HepG2 (cell line): Measurements from ENCODE around the gene EVI5. TPM values are rescaled to one million over a fixed set of nuclear protein-coding genes. Genes with fewer than 3 reads are reported as not detected.

Source experiments
- ATAC-seq: fragments of 200-7000 bp; cut with Tn5 transposase; 3 replicates; pipeline ENCODE4 v1.9.1; 2020; ENCODE audit warnings: mild to moderate bottlenecking, moderate library complexity
- BruUV-seq: library from RNA; stranded (reverse); fragments of 400-500 nt; replicated peaks from 2 replicates; lab custom pipeline; 2021; lab: Mats Ljungman, UMichigan
- CTCF ChIA-PET: fragments of 300-600 bp; formaldehyde crosslinking; extraction: SDS; loops from one replicate; lab custom pipeline; 2021; ENCODE audit warnings: low total read pairs, inconsistent platforms, low intra/inter-chr PET ratio; lab: Yijun Ruan, JAX
- POLR2A ChIA-PET: fragments of 350-600 bp; sonication (Branson Sonifier 250); formaldehyde crosslinking; loops from one replicate; lab custom pipeline; 2020; ENCODE audit warnings: antibody characterized with exemption, inconsistent platforms; lab: Yijun Ruan, JAX
- DNase-seq: peaks from one replicate; pipeline ENCODE4 v3.0.0-alpha.2; 2015; ENCODE audit warnings: low spot score
- FAIRE-seq: peaks from 3 replicates; lab custom pipeline; 2011; peaks lifted over from hg19 to GRCh38; lab: Jason Lieb, UNC
- H2AFZ ChIP-seq: one replicate; pipeline ENCODE4 v1.6.1; 2011; ENCODE audit warnings: low read length, inconsistent platforms
- H3K27ac ChIP-seq: fragments of 300-600 bp; 3 replicates; pipeline ENCODE4 v1.8.0; 2011; ENCODE audit warnings: mixed run types, mild to moderate bottlenecking, mixed read lengths, low read length, inconsistent platforms; ENCODE audit not compliant: insufficient read depth; ENCODE audit errors: extremely low read length
- H3K27me3 ChIP-seq, 2 experiments: fragments of 200-600 bp in 1 of 2; 2 replicates in 1 of 2; 3 replicates in 1 of 2; pipeline versions ENCODE4 v1.6.0 to v1.8.0; 2011; ENCODE audit warnings: low read length in 2 of 2, mild to moderate bottlenecking in 2 of 2, moderate library complexity in 2 of 2, inconsistent platforms in 1 of 2; ENCODE audit not compliant: insufficient read depth in 2 of 2, control insufficient read depth in 1 of 2
- H3K36me3 ChIP-seq, 2 experiments: fragments of 200-600 bp in 1 of 2; replicated peaks in 1 of 2; 2 replicates in 1 of 2; 3 replicates in 1 of 2; pipeline versions ENCODE4 v1.5.1 to v1.8.0; 2011; ENCODE audit warnings: low read length in 2 of 2, inconsistent platforms in 1 of 2; ENCODE audit not compliant: insufficient read depth in 2 of 2, control insufficient read depth in 1 of 2
- H3K4me1 ChIP-seq: 2 replicates; pipeline ENCODE4 v1.5.1; 2012; ENCODE audit warnings: low read length, inconsistent platforms; ENCODE audit not compliant: insufficient read depth
- H3K4me2 ChIP-seq: 2 replicates; pipeline ENCODE4 v1.6.0; 2011; ENCODE audit warnings: low read depth, low read length, inconsistent platforms
- H3K4me3 ChIP-seq, 3 experiments: fragments of 200-600 bp in 1 of 3; sonication (generic), shearing (Covaris generic) in 1 of 3; replicated peaks in 1 of 3; 2 replicates each; pipeline ENCODE4 v1.5.1; 2011 to 2016; ENCODE audit warnings: low read length in 3 of 3, inconsistent platforms in 2 of 3, low read depth in 2 of 3, mild to moderate bottlenecking in 2 of 3, control low read depth in 1 of 3, mixed read lengths in 1 of 3; ENCODE audit not compliant: insufficient read depth in 1 of 3
- H3K79me2 ChIP-seq: one replicate; pipeline ENCODE4 v1.6.1; 2011; ENCODE audit warnings: low read length, inconsistent platforms; ENCODE audit not compliant: insufficient read depth
- H3K9ac ChIP-seq: 2 replicates; pipeline ENCODE4 v1.6.0; 2011; ENCODE audit warnings: mild to moderate bottlenecking, low read depth, low read length, inconsistent platforms; ENCODE audit not compliant: insufficient read depth
- H3K9me3 ChIP-seq: 2 replicates; pipeline ENCODE4 v1.5.1; 2012; ENCODE audit warnings: mild to moderate bottlenecking, low read length
- H4K20me1 ChIP-seq: 2 replicates; pipeline ENCODE4 v1.6.0; 2011; ENCODE audit warnings: inconsistent platforms, mild to moderate bottlenecking, low read length, moderate library complexity; ENCODE audit not compliant: insufficient read depth
- FOXP1 ChIP-seq, 2 experiments: fragments of 450-650 bp in 1 of 2; IDR thresholded peaks; 2 replicates each; pipeline ENCODE4 v1.6.1; 2017 to 2018; ENCODE audit warnings: antibody characterized with exemption in 1 of 2
- MAFF ChIP-seq: IDR thresholded peaks from 2 replicates; pipeline ENCODE4 v1.6.1; 2011; ENCODE audit warnings: low read depth, low read length, improper control_type of control experiment
- POLR2AphosphoS5 ChIP-seq: IDR thresholded peaks from 2 replicates; pipeline ENCODE4 v1.6.1; 2012; ENCODE audit warnings: low read depth, low read length
- RBM39 ChIP-seq: fragments of 200-400 bp; formaldehyde crosslinking; IDR thresholded peaks from one replicate; pipeline ENCODE4 v1.6.1; 2018; ENCODE audit warnings: antibody characterized with exemption, mild to moderate bottlenecking, low read depth, low read length; ENCODE audit not compliant: poor library complexity, severe bottlenecking
- SIX1 ChIP-seq: sonication (generic); formaldehyde crosslinking; IDR thresholded peaks from 2 replicates; pipeline ENCODE4 v1.4.0; 2020; ENCODE audit warnings: missing genetic modification reagents, borderline replicate concordance
- SNAPC2 ChIP-seq: sonication (generic); formaldehyde crosslinking; IDR thresholded peaks from 2 replicates; pipeline ENCODE4 v1.8.1; 2022; ENCODE audit warnings: mild to moderate bottlenecking, missing genetic modification reagents
- XRCC5 ChIP-seq: fragments of 200-400 bp; formaldehyde crosslinking; optimal IDR thresholded peaks from 2 replicates; pipeline ENCODE3; 2017; ENCODE audit warnings: mild to moderate bottlenecking, low read length
- ZBTB7A ChIP-seq: sonication (generic); formaldehyde crosslinking; IDR thresholded peaks from 2 replicates; pipeline ENCODE4 v1.8.0; 2022; ENCODE audit warnings: mild to moderate bottlenecking, missing genetic modification reagents
- ZNF143 ChIP-seq: sonication (generic); formaldehyde crosslinking; IDR thresholded peaks from 2 replicates; pipeline ENCODE4 v1.4.0; 2020; ENCODE audit warnings: missing genetic modification reagents
- ZNF644 ChIP-seq: IDR thresholded peaks from 2 replicates; pipeline ENCODE4 v1.6.1; 2016; ENCODE audit warnings: low read depth
- ZNF724P ChIP-seq: sonication (generic); formaldehyde crosslinking; IDR thresholded peaks from 2 replicates; pipeline ENCODE4 v1.8.0; 2022; ENCODE audit warnings: missing genetic modification reagents, borderline replicate concordance
- WGBS: methylation state at CpG from one replicate; pipeline ENCODE4 v1.1.6; 2017; ENCODE audit warnings: low lambda C conversion rate; 5-methylcytosine and 5-hydroxymethylcytosine counted together
- in situ Hi-C: cut with HindIII; loops from 2 replicates; pipeline ENCODE4 v1.10.0; 2017; ENCODE audit warnings: low pct_unique_long_range_greater_than_20kb; ENCODE audit not compliant: extremely low pct_ligation_motif_present
- intact Hi-C: fragments of 100-400 bp; cut with micrococcal nuclease; formaldehyde crosslinking; loops from one replicate; pipeline ENCODE4 v1.10.0; 2022; ENCODE audit not compliant: unreplicated experiment
- polyA plus RNA-seq, 8 experiments: library from polyadenylated mRNA; depleted of rRNA in 3 of 8; stranded (reverse) in 7 of 8; unstranded in 1 of 8; fragments of >200 nt; fragmentation: Illumina TruSeq in 4 of 8; extraction: Trizol in 4 of 8; gene quantifications; 2 replicates each; pipeline versions ENCODE4 v1.2.1 to v1.2.3, GENCODE V29; 2011 to 2016; ENCODE audit warnings: low read depth in 4 of 8, missing spikeins in 1 of 8, mixed read lengths in 1 of 8; ENCODE audit not compliant: insufficient read depth in 1 of 8
- total RNA-seq, 5 experiments: library from RNA; depleted of rRNA; stranded (reverse); fragments of >200 nt; fragmentation: Illumina TruSeq; extraction: Trizol; gene quantifications; 2 replicates each; pipeline ENCODE4 v1.2.3, GENCODE V29; 2016; ENCODE audit warnings: low read depth in 1 of 5
- TF ChIP-seq, protein P1 (sequence below): sonication (generic); formaldehyde crosslinking; conservative IDR thresholded peaks from 2 replicates; pipeline ENCODE4 v1.4.0; 2020; ENCODE audit warnings: mild to moderate bottlenecking, missing genetic modification reagents, moderate library complexity
- TF ChIP-seq, protein P2 (sequence below): IDR thresholded peaks from 2 replicates; pipeline ENCODE4 v1.4.0; 2020; ENCODE audit warnings: mild to moderate bottlenecking, missing genetic modification reagents
- TF ChIP-seq, protein P3 (sequence below), 2 experiments: fragments of 450-650 bp in 1 of 2; sonication (generic) in 1 of 2; formaldehyde crosslinking; IDR thresholded peaks; 2 replicates each; pipeline versions ENCODE4 v1.5.0 to v1.8.0; 2020 to 2022; ENCODE audit warnings: mild to moderate bottlenecking in 1 of 2, missing genetic modification reagents in 1 of 2
- TF ChIP-seq, protein P4 (sequence below): IDR thresholded peaks from 2 replicates; pipeline ENCODE4 v1.6.1; 2018; ENCODE audit warnings: missing genetic modification reagents, mild to moderate bottlenecking, missing compliant biosample characterization

EVI5 gene
- total and polyA plus RNA-seq, 2 of the 13 experiments (the other 11 are each of a cell fraction or from before 2014, with no cell fraction given) = 4.0 to 12.6 TPM

DNA sequence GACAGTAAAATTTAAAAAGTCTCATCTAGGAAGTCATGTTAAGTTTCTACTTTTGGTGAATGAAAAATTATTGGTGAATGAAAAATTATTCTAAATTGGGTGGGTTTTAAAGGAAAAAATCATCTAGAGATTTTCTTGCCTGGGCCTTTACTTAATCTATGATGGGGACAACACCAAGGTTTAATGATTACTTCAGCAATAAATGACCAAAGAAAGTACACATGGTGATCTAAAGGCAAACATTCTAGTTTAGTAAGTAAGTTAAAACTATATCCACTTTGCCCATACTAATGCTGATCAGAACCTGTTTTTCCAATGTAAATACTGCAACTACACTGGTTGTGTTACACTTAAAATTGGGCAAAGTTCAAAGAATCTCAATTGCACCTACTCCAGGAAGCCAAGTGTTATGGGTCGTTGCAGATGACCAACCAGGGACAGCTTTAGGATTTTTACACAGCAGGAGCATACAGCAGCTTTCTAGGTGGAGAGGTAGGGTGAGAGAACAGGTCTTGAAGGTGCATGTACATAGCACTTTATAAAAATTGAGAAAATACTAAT lies 32.3 kb upstream of the EVI5 start:
- Histone ChIP-seq H3K4me1 (peaks cover 43% of the 10 kb centered on the region), H3K27ac (no peak overlapping the region), H3K4me2 (peak overlapping the region; percentile 63), H3K27me3 (no peaks in the 10 kb centered on the region), H3K9me3 (no peaks in the 10 kb centered on the region), H2AFZ (no peak overlapping the region), H4K20me1 (no peaks in the 10 kb centered on the region), H3K79me2 (no peaks in the 10 kb centered on the region), H3K36me3 (no peaks in the 10 kb centered on the region), H3K9ac (no peak overlapping the region), H3K4me3 (peak overlapping the region in 1 of 3 experiments; percentile 18; a peak in 1 of 6 replicates)
- in situ Hi-C loops = loop anchor here (5.0 kb wide), 1 partner anchor 65 kb away; no protein-coding TSS in a partner anchor
- 0% methylated on average over 1 of the region's 1 CpG for WGBS
- intact Hi-C loops = no loop called here
- POLR2A ChIA-PET = no interaction called here
- peak; percentile 39 for ATAC-seq
- no peak for DNase-seq
- FAIRE-seq = peak; percentile 57
- CTCF ChIA-PET = no interaction called here
- no TSS peak for BruUV-seq
- TF ChIP-seq FOXP1 (IDR thresholded peaks at IDR 0.05) (no peak), FOXP1 (CRISPR knock-in tag; IDR thresholded peaks at IDR 0.05) (0 out of 2 replicates have a peak, but pooled peaks have one; percentile 18), MAFF (peak; percentile 67), XRCC5 (no peak), RBM39 (no peak), ZBTB7A (CRISPR knock-in tag) (no peak), POLR2AphosphoS5 (no peak), ZNF143 (no peak), SIX1 (CRISPR knock-in tag) (0 out of 2 replicates have a peak, but pooled peaks have one; percentile 43), ZNF724P (CRISPR knock-in tag) (no peak), SNAPC2 (no peak), ZNF644 (CRISPR knock-in tag) (no peak)
- TF ChIP-seq, protein P1, sequence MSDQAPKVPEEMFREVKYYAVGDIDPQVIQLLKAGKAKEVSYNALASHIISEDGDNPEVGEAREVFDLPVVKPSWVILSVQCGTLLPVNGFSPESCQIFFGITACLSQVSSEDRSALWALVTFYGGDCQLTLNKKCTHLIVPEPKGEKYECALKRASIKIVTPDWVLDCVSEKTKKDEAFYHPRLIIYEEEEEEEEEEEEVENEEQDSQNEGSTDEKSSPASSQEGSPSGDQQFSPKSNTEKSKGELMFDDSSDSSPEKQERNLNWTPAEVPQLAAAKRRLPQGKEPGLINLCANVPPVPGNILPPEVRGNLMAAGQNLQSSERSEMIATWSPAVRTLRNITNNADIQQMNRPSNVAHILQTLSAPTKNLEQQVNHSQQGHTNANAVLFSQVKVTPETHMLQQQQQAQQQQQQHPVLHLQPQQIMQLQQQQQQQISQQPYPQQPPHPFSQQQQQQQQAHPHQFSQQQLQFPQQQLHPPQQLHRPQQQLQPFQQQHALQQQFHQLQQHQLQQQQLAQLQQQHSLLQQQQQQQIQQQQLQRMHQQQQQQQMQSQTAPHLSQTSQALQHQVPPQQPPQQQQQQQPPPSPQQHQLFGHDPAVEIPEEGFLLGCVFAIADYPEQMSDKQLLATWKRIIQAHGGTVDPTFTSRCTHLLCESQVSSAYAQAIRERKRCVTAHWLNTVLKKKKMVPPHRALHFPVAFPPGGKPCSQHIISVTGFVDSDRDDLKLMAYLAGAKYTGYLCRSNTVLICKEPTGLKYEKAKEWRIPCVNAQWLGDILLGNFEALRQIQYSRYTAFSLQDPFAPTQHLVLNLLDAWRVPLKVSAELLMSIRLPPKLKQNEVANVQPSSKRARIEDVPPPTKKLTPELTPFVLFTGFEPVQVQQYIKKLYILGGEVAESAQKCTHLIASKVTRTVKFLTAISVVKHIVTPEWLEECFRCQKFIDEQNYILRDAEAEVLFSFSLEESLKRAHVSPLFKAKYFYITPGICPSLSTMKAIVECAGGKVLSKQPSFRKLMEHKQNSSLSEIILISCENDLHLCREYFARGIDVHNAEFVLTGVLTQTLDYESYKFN (CRISPR knock-in tag) = peak; percentile 58
- TF ChIP-seq, protein P2, sequence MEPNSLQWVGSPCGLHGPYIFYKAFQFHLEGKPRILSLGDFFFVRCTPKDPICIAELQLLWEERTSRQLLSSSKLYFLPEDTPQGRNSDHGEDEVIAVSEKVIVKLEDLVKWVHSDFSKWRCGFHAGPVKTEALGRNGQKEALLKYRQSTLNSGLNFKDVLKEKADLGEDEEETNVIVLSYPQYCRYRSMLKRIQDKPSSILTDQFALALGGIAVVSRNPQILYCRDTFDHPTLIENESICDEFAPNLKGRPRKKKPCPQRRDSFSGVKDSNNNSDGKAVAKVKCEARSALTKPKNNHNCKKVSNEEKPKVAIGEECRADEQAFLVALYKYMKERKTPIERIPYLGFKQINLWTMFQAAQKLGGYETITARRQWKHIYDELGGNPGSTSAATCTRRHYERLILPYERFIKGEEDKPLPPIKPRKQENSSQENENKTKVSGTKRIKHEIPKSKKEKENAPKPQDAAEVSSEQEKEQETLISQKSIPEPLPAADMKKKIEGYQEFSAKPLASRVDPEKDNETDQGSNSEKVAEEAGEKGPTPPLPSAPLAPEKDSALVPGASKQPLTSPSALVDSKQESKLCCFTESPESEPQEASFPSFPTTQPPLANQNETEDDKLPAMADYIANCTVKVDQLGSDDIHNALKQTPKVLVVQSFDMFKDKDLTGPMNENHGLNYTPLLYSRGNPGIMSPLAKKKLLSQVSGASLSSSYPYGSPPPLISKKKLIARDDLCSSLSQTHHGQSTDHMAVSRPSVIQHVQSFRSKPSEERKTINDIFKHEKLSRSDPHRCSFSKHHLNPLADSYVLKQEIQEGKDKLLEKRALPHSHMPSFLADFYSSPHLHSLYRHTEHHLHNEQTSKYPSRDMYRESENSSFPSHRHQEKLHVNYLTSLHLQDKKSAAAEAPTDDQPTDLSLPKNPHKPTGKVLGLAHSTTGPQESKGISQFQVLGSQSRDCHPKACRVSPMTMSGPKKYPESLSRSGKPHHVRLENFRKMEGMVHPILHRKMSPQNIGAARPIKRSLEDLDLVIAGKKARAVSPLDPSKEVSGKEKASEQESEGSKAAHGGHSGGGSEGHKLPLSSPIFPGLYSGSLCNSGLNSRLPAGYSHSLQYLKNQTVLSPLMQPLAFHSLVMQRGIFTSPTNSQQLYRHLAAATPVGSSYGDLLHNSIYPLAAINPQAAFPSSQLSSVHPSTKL (CRISPR knock-in tag) = peak; percentile 23; the same call in 1 of the 2 replicates
- TF ChIP-seq, protein P3, sequence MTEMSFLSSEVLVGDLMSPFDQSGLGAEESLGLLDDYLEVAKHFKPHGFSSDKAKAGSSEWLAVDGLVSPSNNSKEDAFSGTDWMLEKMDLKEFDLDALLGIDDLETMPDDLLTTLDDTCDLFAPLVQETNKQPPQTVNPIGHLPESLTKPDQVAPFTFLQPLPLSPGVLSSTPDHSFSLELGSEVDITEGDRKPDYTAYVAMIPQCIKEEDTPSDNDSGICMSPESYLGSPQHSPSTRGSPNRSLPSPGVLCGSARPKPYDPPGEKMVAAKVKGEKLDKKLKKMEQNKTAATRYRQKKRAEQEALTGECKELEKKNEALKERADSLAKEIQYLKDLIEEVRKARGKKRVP (CRISPR knock-in tag; IDR thresholded peaks at IDR 0.05) = 0 out of 4 replicates have a peak, but pooled peaks of 1 of the 2 experiments have one; percentile 16
- TF ChIP-seq, protein P4, sequence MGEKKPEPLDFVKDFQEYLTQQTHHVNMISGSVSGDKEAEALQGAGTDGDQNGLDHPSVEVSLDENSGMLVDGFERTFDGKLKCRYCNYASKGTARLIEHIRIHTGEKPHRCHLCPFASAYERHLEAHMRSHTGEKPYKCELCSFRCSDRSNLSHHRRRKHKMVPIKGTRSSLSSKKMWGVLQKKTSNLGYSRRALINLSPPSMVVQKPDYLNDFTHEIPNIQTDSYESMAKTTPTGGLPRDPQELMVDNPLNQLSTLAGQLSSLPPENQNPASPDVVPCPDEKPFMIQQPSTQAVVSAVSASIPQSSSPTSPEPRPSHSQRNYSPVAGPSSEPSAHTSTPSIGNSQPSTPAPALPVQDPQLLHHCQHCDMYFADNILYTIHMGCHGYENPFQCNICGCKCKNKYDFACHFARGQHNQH (CRISPR knock-in tag) = no peak
